GM21447 (cell line): Measurements from ENCODE around the gene SOX3.

ENCODE experiments used
- ATAC-seq: cut with Tn5 transposase; IDR thresholded peaks from one replicate; pipeline ENCODE4 v1.9.1; 2021; ENCODE audit not compliant: unreplicated experiment

SOX3 gene

GRCh38 chrX:140504371-140505324, at the start of gene SOX3:
Gene SOX3 (minus strand): TSS chrX:140505069. CDS start chrX:140505060, 9 bp downstream.
- ATAC-seq, result no peak

GRCh38 chrX:140548985-140549384, 44.1 kb upstream of the SOX3 start:
- no peak for ATAC-seq

- no peak for ATAC-seq
These were observed 21.3 kb upstream of the SOX3 start for GRCh38 chrX:140526171-140526570.

- ATAC-seq, result no peak
These were observed 20.6 kb upstream of the SOX3 start for GRCh38 chrX:140525448-140525847.

GRCh38 chrX:140524556-140524955, 19.7 kb upstream of the SOX3 start:
- ATAC-seq, result no peak

- no peak for ATAC-seq
These were observed 16.5 kb upstream of the SOX3 start for GRCh38 chrX:140521393-140521792.

- ATAC-seq, result no peak
These were observed 9.7 kb upstream of the SOX3 start for GRCh38 chrX:140514554-140514953.

GRCh38 chrX:140510895-140511295, 6.0 kb upstream of the SOX3 start:
- ATAC-seq, result no peak

- ATAC-seq, result no peak
These were observed 5.4 kb upstream of the SOX3 start for GRCh38 chrX:140510306-140510676.

GRCh38 chrX:140509468-140510305, 4.8 kb upstream of the SOX3 start:
- no peak for ATAC-seq

GRCh38 chrX:140508958-140509357, 4.1 kb upstream of the SOX3 start:
- ATAC-seq, result no peak

- no peak for ATAC-seq
These were observed 3.1 kb upstream of the SOX3 start for GRCh38 chrX:140507982-140508305.

- ATAC-seq, result no peak
These were observed 2.5 kb upstream of the SOX3 start for GRCh38 chrX:140507223-140507981.

GRCh38 chrX:140505421-140506337, 810 bp upstream of the SOX3 start:
- ATAC-seq, result no peak

GRCh38 chrX:140503714-140504351, 1.0 kb downstream of the SOX3 start:
- no peak for ATAC-seq

- no peak for ATAC-seq
These were observed 1.6 kb downstream of the SOX3 start for GRCh38 chrX:140503238-140503601.

- no peak for ATAC-seq
These were observed 2.2 kb downstream of the SOX3 start for GRCh38 chrX:140502491-140503237.

GRCh38 chrX:140501940-140502468, 2.9 kb downstream of the SOX3 start:
- ATAC-seq, result no peak

- no peak for ATAC-seq
These were observed 3.5 kb downstream of the SOX3 start for GRCh38 chrX:140501321-140501720.
